Astrocyte (in vitro differentiated cells and primary cell): ENCODE results near the gene KIF26B. TPM values are rescaled to one million over a fixed set of nuclear protein-coding genes. Genes with fewer than 3 reads are reported as not detected.

Experiments
- DNase-seq: peaks from one replicate; pipeline ENCODE4 v3.0.0-alpha.2; 2010; ENCODE audit warnings: low read depth
- FAIRE-seq: peaks from 2 replicates; lab custom pipeline; 2011; peaks lifted over from hg19 to GRCh38; lab: Jason Lieb, UNC
- H2AFZ ChIP-seq: 2 replicates; pipeline ENCODE4 v1.6.0; 2012; ENCODE audit warnings: low read depth, low read length, inconsistent platforms
- H3K27ac ChIP-seq: 2 replicates; pipeline ENCODE4 v1.5.1; 2011; ENCODE audit warnings: low read depth, low read length, inconsistent platforms
- H3K27me3 ChIP-seq: 2 replicates; pipeline ENCODE4 v1.6.0; 2011; ENCODE audit warnings: low read length, inconsistent platforms; ENCODE audit not compliant: insufficient read depth
- H3K36me3 ChIP-seq: 2 replicates; pipeline ENCODE4 v1.5.1; 2011; ENCODE audit warnings: low read length, inconsistent platforms; ENCODE audit not compliant: insufficient read depth
- H3K4me1 ChIP-seq: 2 replicates; pipeline ENCODE4 v1.5.1; 2011; ENCODE audit warnings: low read length, inconsistent platforms; ENCODE audit not compliant: insufficient read depth
- H3K4me2 ChIP-seq: 2 replicates; pipeline ENCODE4 v1.6.0; 2012; ENCODE audit warnings: low read length, inconsistent platforms
- H3K4me3 ChIP-seq: 2 replicates; pipeline ENCODE4 v1.5.1; 2011; ENCODE audit warnings: low read depth, mild to moderate bottlenecking, low read length, inconsistent platforms; ENCODE audit not compliant: insufficient read depth
- H3K79me2 ChIP-seq: 2 replicates; pipeline ENCODE4 v1.6.0; 2012; ENCODE audit warnings: mild to moderate bottlenecking, low read length, inconsistent platforms; ENCODE audit not compliant: insufficient read depth
- H3K9ac ChIP-seq: 2 replicates; pipeline ENCODE4 v1.6.0; 2012; ENCODE audit warnings: mild to moderate bottlenecking, low read length, inconsistent platforms
- H3K9me3 ChIP-seq: 2 replicates; pipeline ENCODE4 v1.5.1; 2012; ENCODE audit warnings: low read depth, mild to moderate bottlenecking, low read length, inconsistent platforms; ENCODE audit not compliant: insufficient read depth
- H4K20me1 ChIP-seq: 2 replicates; pipeline ENCODE4 v1.6.0; 2012; ENCODE audit warnings: low read length, inconsistent platforms; ENCODE audit not compliant: insufficient read depth
- H3K27ac Mint-ChIP-seq: one replicate; pipeline ENCODE4 v1.8.0; 2021; ENCODE audit warnings: mild to moderate bottlenecking, mixed read lengths; ENCODE audit not compliant: unreplicated experiment
- H3K27me3 Mint-ChIP-seq: one replicate; pipeline ENCODE4 v1.8.0; 2021; ENCODE audit warnings: low read depth, mixed read lengths; ENCODE audit not compliant: unreplicated experiment
- H3K36me3 Mint-ChIP-seq: one replicate; pipeline ENCODE4 v1.8.0; 2021; ENCODE audit warnings: low read depth, mixed read lengths; ENCODE audit not compliant: unreplicated experiment
- H3K4me1 Mint-ChIP-seq: one replicate; pipeline ENCODE4 v1.8.0; 2021; ENCODE audit warnings: low read depth, mixed read lengths; ENCODE audit not compliant: unreplicated experiment
- H3K4me3 Mint-ChIP-seq: one replicate; pipeline ENCODE4 v1.8.0; 2021; ENCODE audit warnings: mild to moderate bottlenecking, moderate library complexity, mixed read lengths; ENCODE audit not compliant: unreplicated experiment
- H3K9me3 Mint-ChIP-seq: one replicate; pipeline ENCODE4 v1.8.0; 2021; ENCODE audit warnings: mild to moderate bottlenecking, mixed read lengths; ENCODE audit not compliant: unreplicated experiment
- EZH2 ChIP-seq: IDR thresholded peaks from 2 replicates; pipeline ENCODE4 v1.6.1; 2012; ENCODE audit warnings: mild to moderate bottlenecking, low read length, inconsistent platforms; ENCODE audit not compliant: insufficient read depth
- total RNA-seq: library from RNA; stranded (reverse); gene quantifications from 2 replicates; pipeline ENCODE4 v1.2.1, GENCODE V29; 2021
- TF ChIP-seq, protein P1 (sequence below): IDR thresholded peaks from 2 replicates; pipeline ENCODE4 v1.5.1; 2011; ENCODE audit warnings: low read depth, mild to moderate bottlenecking, inconsistent platforms, low read length, moderate library complexity; ENCODE audit not compliant: insufficient read depth

Gene KIF26B
- total RNA-seq, 1 donor from 2014 or later: 6.8 TPM

DNA sequence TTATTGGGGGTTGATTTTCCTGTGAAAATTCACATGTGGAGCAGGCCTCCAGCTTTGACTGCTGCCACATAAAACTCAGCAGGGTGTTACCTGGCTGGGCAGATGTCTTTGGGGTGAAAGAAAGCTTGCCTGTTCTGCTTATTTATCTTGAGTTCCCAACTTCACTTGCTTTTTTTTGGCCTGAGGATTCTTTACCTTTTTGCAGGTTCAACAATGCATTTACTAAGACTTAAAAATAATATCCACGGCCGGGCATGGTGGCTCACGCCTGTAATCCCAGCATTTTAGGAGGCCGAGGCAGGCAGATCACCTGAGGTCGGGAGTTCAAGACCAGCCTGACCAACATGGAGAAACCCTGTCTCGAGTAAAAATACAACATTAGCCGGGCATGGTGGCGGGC lies 509.1 kb downstream of the KIF26B start:
- Histone ChIP-seq H3K4me2 (no peak overlapping the region), H3K4me1 (no peaks in the 10 kb centered on the region), H3K9ac (no peak overlapping the region), H3K27ac (no peak overlapping the region), H4K20me1 (no peaks in the 10 kb centered on the region), H3K79me2 (no peaks in the 10 kb centered on the region), H3K9me3 (no peaks in the 10 kb centered on the region), H3K27me3 (no peaks in the 10 kb centered on the region), H3K4me3 (no peak overlapping the region), H2AFZ (no peak overlapping the region), H3K36me3 (no peaks in the 10 kb centered on the region)
- no peaks in the 10 kb centered on the region for H3K27me3 Mint-ChIP-seq
- H3K9me3 Mint-ChIP-seq: no peaks in the 10 kb centered on the region
- H3K4me3 Mint-ChIP-seq: no peak overlapping the region
- no peak for DNase-seq
- H3K4me1 Mint-ChIP-seq: no peaks in the 10 kb centered on the region
- H3K27ac Mint-ChIP-seq: no peak overlapping the region
- no peak for FAIRE-seq
- TF ChIP-seq EZH2: no peak
- TF ChIP-seq, protein P1, sequence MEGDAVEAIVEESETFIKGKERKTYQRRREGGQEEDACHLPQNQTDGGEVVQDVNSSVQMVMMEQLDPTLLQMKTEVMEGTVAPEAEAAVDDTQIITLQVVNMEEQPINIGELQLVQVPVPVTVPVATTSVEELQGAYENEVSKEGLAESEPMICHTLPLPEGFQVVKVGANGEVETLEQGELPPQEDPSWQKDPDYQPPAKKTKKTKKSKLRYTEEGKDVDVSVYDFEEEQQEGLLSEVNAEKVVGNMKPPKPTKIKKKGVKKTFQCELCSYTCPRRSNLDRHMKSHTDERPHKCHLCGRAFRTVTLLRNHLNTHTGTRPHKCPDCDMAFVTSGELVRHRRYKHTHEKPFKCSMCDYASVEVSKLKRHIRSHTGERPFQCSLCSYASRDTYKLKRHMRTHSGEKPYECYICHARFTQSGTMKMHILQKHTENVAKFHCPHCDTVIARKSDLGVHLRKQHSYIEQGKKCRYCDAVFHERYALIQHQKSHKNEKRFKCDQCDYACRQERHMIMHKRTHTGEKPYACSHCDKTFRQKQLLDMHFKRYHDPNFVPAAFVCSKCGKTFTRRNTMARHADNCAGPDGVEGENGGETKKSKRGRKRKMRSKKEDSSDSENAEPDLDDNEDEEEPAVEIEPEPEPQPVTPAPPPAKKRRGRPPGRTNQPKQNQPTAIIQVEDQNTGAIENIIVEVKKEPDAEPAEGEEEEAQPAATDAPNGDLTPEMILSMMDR: no peak
- peaks cover 5% of the 10 kb centered on the region for H3K36me3 Mint-ChIP-seq

DNA sequence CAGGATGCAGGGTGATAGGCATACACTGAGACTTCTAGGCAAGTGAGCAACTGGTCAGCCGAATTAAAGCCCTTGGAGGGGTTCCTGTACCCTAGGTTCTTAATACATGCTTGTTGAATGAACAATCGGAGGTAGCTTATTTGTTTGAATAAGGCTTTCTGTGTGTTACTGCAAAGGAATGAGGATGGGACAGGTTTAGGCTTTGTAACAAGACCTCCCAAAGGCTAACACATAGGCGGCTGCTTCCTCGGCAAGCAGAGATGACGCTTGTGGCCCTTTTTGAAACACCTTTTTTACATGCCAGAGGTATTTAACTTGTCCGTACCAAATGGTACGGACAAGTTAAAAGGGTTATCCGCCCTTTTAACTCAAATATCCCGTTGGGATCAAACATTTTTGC lies 511.6 kb downstream of the KIF26B start:
- H3K4me3 ChIP-seq: no peak overlapping the region
- H3K27ac Mint-ChIP-seq: no peak overlapping the region
- FAIRE-seq (no peak), DNase-seq (no peak)
- no peak overlapping the region for H3K4me2 ChIP-seq
- H3K27me3 ChIP-seq: no peaks in the 10 kb centered on the region
- H3K9me3 ChIP-seq: no peaks in the 10 kb centered on the region
- H3K27ac ChIP-seq: no peak overlapping the region
- H3K9ac ChIP-seq: no peak overlapping the region
- H3K4me3 Mint-ChIP-seq: no peak overlapping the region
- H3K36me3 Mint-ChIP-seq: peaks cover 7% of the 10 kb centered on the region
- TF ChIP-seq, protein P1: no peak
- no peak for TF ChIP-seq EZH2
- H3K9me3 Mint-ChIP-seq: no peaks in the 10 kb centered on the region
- H3K4me1 ChIP-seq: no peaks in the 10 kb centered on the region
- no peak overlapping the region for H2AFZ ChIP-seq
- no peaks in the 10 kb centered on the region for H4K20me1 ChIP-seq
- H3K27me3 Mint-ChIP-seq: no peaks in the 10 kb centered on the region
- no peaks in the 10 kb centered on the region for H3K36me3 ChIP-seq
- no peaks in the 10 kb centered on the region for H3K79me2 ChIP-seq
- no peaks in the 10 kb centered on the region for H3K4me1 Mint-ChIP-seq

DNA sequence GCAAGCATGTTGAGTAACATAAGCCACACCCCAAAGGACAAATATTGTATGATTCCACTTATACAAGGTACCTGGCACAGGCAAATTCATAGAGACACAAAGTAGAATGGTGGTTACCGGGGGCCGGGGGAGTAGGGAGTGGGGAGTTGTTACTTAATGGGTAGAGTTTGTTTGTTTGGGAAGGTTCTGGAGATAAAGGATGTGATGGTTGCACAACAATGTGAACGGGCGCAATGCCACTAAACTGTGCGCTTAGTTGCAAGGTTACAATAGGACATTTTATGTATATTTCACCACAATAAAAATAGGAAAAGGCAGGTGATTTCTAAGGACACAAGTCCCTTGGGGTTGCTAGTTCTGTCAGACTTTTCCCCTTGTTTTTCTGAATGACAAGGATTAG lies 516.6 kb downstream of the KIF26B start:
- peaks cover 2% of the 10 kb centered on the region for H3K9me3 Mint-ChIP-seq
- no peak overlapping the region for H3K27ac Mint-ChIP-seq
- DNase-seq: no peak
- H3K4me3 ChIP-seq: no peak overlapping the region
- TF ChIP-seq, protein P1: no peak
- TF ChIP-seq EZH2: no peak
- no peaks in the 10 kb centered on the region for H3K4me1 ChIP-seq
- no peaks in the 10 kb centered on the region for H3K27me3 Mint-ChIP-seq
- H2AFZ ChIP-seq: no peak overlapping the region
- no peaks in the 10 kb centered on the region for H3K9me3 ChIP-seq
- H3K9ac ChIP-seq: no peak overlapping the region
- FAIRE-seq: no peak
- H4K20me1 ChIP-seq: no peaks in the 10 kb centered on the region
- H3K4me2 ChIP-seq: no peak overlapping the region
- no peaks in the 10 kb centered on the region for H3K27me3 ChIP-seq
- H3K27ac ChIP-seq: no peak overlapping the region
- peaks cover 11% of the 10 kb centered on the region for H3K36me3 Mint-ChIP-seq
- no peaks in the 10 kb centered on the region for H3K36me3 ChIP-seq
- H3K79me2 ChIP-seq: no peaks in the 10 kb centered on the region
- H3K4me1 Mint-ChIP-seq: peaks cover 4% of the 10 kb centered on the region
- H3K4me3 Mint-ChIP-seq: no peak overlapping the region
